HG03159 (cell line): ENCODE results near the gene TEX44.
A peak's percentile ranks its signal among the peaks of the same experiment; 100 is the strongest.
"Not testable (repeated sequence)": the region's sequence is repeated elsewhere in the genome, so short reads cannot be mapped to it uniquely, and the experiment has no call there.

Experiments
- ATAC-seq: cut with Tn5 transposase; IDR thresholded peaks from one replicate; pipeline ENCODE4 v1.9.1; 2021; ENCODE audit warnings: mild to moderate bottlenecking, moderate library complexity; ENCODE audit not compliant: unreplicated experiment

Gene TEX44

GRCh38 chr2:231570915-231571314, 21.7 kb upstream of the TEX44 start:
- not testable (repeated sequence) for ATAC-seq

- no peak for ATAC-seq
These were observed 20.9 kb upstream of the TEX44 start for GRCh38 chr2:231571661-231572191.

- ATAC-seq: no peak
These were observed 19.6 kb upstream of the TEX44 start for GRCh38 chr2:231573096-231573495.

- ATAC-seq: no peak
These were observed 18.8 kb upstream of the TEX44 start for GRCh38 chr2:231573698-231574421.

GRCh38 chr2:231575612-231576256, 16.9 kb upstream of the TEX44 start:
- no peak for ATAC-seq

GRCh38 chr2:231576465-231576864, 16.2 kb upstream of the TEX44 start:
- no peak for ATAC-seq

GRCh38 chr2:231578655-231579054, 14.0 kb upstream of the TEX44 start:
- not testable (repeated sequence) for ATAC-seq

GRCh38 chr2:231579560-231579959, 13.1 kb upstream of the TEX44 start:
- ATAC-seq: no peak

GRCh38 chr2:231581328-231581727, 11.3 kb upstream of the TEX44 start:
- ATAC-seq: no peak

GRCh38 chr2:231583982-231584381, 8.7 kb upstream of the TEX44 start:
- ATAC-seq: no peak

GRCh38 chr2:231587744-231588143, 4.9 kb upstream of the TEX44 start:
- ATAC-seq: not testable (repeated sequence)

GRCh38 chr2:231589656-231590055, 3.0 kb upstream of the TEX44 start:
- ATAC-seq: no peak

- no peak for ATAC-seq
These were observed 2.0 kb upstream of the TEX44 start for GRCh38 chr2:231590614-231591013.

GRCh38 chr2:231593666-231594065, 1.0 kb downstream of the TEX44 start:
- ATAC-seq: no peak

- ATAC-seq: no peak
These were observed 4.4 kb downstream of the TEX44 start for GRCh38 chr2:231597014-231597611.

GRCh38 chr2:231597627-231598026, 5.0 kb downstream of the TEX44 start:
- ATAC-seq: no peak

- no peak for ATAC-seq
These were observed 8.1 kb downstream of the TEX44 start for GRCh38 chr2:231600619-231601355.

GRCh38 chr2:231601356-231602229, 8.9 kb downstream of the TEX44 start:
- peak; percentile 34 for ATAC-seq

- ATAC-seq: no peak
These were observed 10.3 kb downstream of the TEX44 start for GRCh38 chr2:231602859-231603467.
